ENCODE results near the gene ZFPM1. TPM values are rescaled to one million over a fixed set of nuclear protein-coding genes. Genes with fewer than 3 reads are reported as not detected.

The ZFPM1 gene
- total RNA-seq, 6 donors from 2014 or later = 1.0 to 8.4 (median 3.3) TPM

DNA sequence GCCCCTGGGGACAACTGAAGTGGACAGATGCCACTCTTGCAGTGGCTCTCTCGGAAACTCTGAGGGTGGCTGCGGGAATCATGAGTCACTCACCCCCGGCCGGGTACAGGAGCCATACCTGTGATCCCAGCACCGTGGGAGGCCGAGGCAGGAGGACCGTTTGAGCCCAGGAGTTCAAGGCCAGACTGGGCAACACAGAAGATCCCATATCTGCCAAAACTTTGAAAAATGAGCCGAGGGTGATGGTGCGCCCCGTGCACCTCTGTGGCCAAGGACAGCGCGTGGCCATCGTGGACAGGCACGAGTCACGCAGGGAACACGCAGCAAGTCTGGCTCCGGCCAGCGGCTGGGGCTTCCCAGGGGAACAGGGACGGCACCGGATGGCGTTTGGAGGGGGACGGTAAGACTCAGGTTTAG is 75.8 kb downstream of the ZFPM1 start:
- H3K27me3 ChIP-seq = peaks cover 0 to 3% (median 0%) of the 10 kb centered on the region in 4 donors
- H3K4me1 ChIP-seq = peaks cover 16 to 35% (median 23%) of the 10 kb centered on the region in 4 donors
- WGBS, 2 donors = 90 to 99% methylated on average over 18 to 22 of the region's 22 CpGs
- ATAC-seq (ENCODE audit: low FRiP score in 2 of 2) (no peak), DNase-seq (no peak)
- TF ChIP-seq POLR2A (IDR thresholded peaks at IDR 0.05) (no peak), EP300 (IDR thresholded peaks at IDR 0.05) (no peak), POLR2AphosphoS5 (IDR thresholded peaks at IDR 0.05) (no peak)
- TF ChIP-seq, protein P1, sequence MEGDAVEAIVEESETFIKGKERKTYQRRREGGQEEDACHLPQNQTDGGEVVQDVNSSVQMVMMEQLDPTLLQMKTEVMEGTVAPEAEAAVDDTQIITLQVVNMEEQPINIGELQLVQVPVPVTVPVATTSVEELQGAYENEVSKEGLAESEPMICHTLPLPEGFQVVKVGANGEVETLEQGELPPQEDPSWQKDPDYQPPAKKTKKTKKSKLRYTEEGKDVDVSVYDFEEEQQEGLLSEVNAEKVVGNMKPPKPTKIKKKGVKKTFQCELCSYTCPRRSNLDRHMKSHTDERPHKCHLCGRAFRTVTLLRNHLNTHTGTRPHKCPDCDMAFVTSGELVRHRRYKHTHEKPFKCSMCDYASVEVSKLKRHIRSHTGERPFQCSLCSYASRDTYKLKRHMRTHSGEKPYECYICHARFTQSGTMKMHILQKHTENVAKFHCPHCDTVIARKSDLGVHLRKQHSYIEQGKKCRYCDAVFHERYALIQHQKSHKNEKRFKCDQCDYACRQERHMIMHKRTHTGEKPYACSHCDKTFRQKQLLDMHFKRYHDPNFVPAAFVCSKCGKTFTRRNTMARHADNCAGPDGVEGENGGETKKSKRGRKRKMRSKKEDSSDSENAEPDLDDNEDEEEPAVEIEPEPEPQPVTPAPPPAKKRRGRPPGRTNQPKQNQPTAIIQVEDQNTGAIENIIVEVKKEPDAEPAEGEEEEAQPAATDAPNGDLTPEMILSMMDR (IDR thresholded peaks at IDR 0.05) = no peak
- H3K27ac ChIP-seq = no peak overlapping the region
- H3K36me3 ChIP-seq = no peaks in the 10 kb centered on the region
- no peak overlapping the region for H3K4me3 ChIP-seq
- H3K9me3 ChIP-seq = no peaks in the 10 kb centered on the region

DNA sequence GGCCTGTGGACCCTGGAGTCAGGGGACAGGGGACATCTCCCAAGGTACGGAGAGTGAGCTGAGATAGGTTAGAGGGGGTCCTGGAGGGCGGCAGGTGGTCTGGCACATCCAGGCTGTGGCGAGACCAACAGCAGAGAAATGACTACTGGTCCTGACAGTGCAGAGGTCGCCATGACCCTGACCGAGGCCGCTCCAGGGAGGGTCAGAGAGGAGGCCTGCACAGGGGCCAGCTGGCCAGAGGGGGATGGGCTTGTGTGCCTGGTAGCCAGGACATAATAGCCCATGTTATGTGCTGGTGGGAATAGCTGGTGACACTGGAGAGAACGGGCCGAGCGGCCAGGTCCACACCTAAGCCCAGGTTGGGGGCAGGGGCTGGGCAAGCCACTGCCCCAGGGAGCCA is 76.5 kb downstream of the ZFPM1 start:
- H3K27ac ChIP-seq = no peak overlapping the region
- DNase-seq = peak in 1 of 2 donors; percentile 47
- peaks cover 16 to 35% (median 23%) of the 10 kb centered on the region in 4 donors for H3K4me1 ChIP-seq
- peaks cover 0 to 1% (median 0%) of the 10 kb centered on the region in 4 donors for H3K27me3 ChIP-seq
- WGBS, 2 donors = 96 to 98% methylated on average over 6 to 9 of the region's 9 CpGs
- H3K4me3 ChIP-seq = no peak overlapping the region
- TF ChIP-seq POLR2AphosphoS5 (IDR thresholded peaks at IDR 0.05) (no peak), POLR2A (IDR thresholded peaks at IDR 0.05) (no peak), EP300 (IDR thresholded peaks at IDR 0.05) (no peak)
- TF ChIP-seq, protein P1 (IDR thresholded peaks at IDR 0.05) = no peak
- no peaks in the 10 kb centered on the region for H3K36me3 ChIP-seq
- ATAC-seq (ENCODE audit: low FRiP score in 2 of 2) = no peak
- H3K9me3 ChIP-seq = no peaks in the 10 kb centered on the region

DNA sequence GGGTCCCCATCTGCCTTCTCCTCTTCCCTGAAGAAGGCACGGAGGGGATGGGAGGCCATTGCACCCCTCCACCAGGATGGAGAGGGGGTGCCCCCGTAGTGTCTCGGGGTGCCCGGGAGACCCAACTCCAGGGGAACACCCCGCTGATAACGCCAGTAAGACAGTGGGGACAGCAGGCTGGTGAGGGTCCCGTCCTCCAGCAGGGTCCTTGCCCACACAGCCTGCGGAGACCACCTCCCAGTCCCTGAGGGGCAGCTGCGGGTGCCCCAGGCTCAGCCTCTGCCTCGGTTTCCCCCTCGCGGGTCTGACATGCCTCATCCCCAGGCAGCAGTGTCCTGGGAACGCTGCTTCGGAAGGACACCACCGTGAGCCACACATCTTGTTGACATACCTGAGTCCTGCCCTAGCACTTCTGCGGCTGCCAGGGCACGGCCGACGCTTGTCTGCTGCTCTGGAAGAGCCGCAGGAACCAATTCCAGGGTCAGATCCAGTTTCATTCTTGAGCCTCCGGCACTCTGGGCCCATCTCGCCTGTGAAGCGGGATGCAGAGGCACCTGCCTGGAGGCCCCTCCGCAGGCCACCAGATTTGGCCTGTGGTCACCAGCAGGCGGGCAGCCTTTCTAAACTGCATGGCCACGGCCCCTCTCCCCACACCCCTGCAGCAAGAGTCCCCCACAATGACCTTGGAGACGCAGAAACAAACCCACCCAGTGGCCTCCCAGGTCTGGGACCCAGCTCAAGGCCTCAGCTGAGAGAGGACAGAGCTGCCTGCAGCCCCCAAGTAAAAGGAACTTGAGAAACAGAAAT is 77.2 kb downstream of the ZFPM1 start:
- TF ChIP-seq POLR2A (IDR thresholded peaks at IDR 0.05) (no peak), POLR2AphosphoS5 (IDR thresholded peaks at IDR 0.05) (no peak)
- TF ChIP-seq, protein P1 (IDR thresholded peaks at IDR 0.05) = no peak
- H3K27me3 ChIP-seq = no peaks in the 10 kb centered on the region
- H3K4me1 ChIP-seq = peaks cover 22 to 39% (median 27%) of the 10 kb centered on the region in 4 donors
- WGBS, 2 donors = 87 to 92% methylated on average over 13 to 27 of the region's 27 CpGs
- DNase-seq (peak in 1 of 2 donors; percentile 73), ATAC-seq (ENCODE audit: low FRiP score in 2 of 2) (no peak)
- H3K9me3 ChIP-seq = no peaks in the 10 kb centered on the region
- H3K27ac ChIP-seq = no peak overlapping the region
- H3K4me3 ChIP-seq = no peak overlapping the region
- H3K36me3 ChIP-seq = no peaks in the 10 kb centered on the region

DNA sequence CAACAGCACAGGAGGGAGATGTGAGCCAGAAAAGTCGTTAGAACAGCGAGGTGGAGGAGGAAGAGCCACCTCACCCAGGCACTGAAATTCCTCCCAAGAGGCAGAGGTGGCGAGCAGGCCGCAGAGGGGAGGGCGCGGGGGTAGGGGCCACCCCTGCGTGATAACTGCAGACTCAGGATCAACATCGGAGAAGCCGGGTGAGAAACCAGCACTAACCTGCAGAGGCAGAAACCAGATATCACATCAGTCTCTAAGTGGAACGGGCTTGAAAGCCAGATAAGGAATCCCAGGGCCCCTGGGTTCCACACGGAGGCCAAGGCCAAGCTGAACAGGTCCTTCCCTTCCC is 77.8 kb downstream of the ZFPM1 start:
- H3K4me3 ChIP-seq = no peak overlapping the region
- no peaks in the 10 kb centered on the region for H3K36me3 ChIP-seq
- H3K27me3 ChIP-seq = no peaks in the 10 kb centered on the region
- ATAC-seq (ENCODE audit: low FRiP score in 2 of 2) = no peak
- DNase-seq = peak in 1 of 2 donors; percentile 61
- TF ChIP-seq POLR2A (IDR thresholded peaks at IDR 0.05) = no peak
- no peak for TF ChIP-seq POLR2AphosphoS5 (IDR thresholded peaks at IDR 0.05)
- TF ChIP-seq, protein P1 (IDR thresholded peaks at IDR 0.05) = no peak
- TF ChIP-seq EP300 (IDR thresholded peaks at IDR 0.05) = no peak
- 73 to 83% methylated on average over 10 to 11 of the region's 11 CpGs for WGBS, 2 donors
- H3K4me1 ChIP-seq = peaks cover 26 to 39% (median 27%) of the 10 kb centered on the region in 4 donors
- no peak overlapping the region for H3K27ac ChIP-seq
- no peaks in the 10 kb centered on the region for H3K9me3 ChIP-seq
